HG02763 (cell line): ENCODE data around the gene CCDC78.
"Not testable (repeated sequence)": the region's sequence is repeated elsewhere in the genome, so short reads cannot be mapped to it uniquely, and the experiment has no call there.

Experiments
- ATAC-seq: cut with Tn5 transposase; IDR thresholded peaks from one replicate; pipeline ENCODE4 v1.9.1; 2021; ENCODE audit warnings: mild to moderate bottlenecking, moderate library complexity; ENCODE audit not compliant: unreplicated experiment

CCDC78 gene

GRCh38 chr16:725041-725376 lies 1.2 kb downstream of the CCDC78 start:
- no peak for ATAC-seq

- ATAC-seq, result no peak
Observed at GRCh38 chr16:724188-725040, 1.8 kb downstream of the CCDC78 start.

- no peak for ATAC-seq
Observed at GRCh38 chr16:723695-724094, 2.5 kb downstream of the CCDC78 start.

- ATAC-seq, result no peak
Observed at GRCh38 chr16:722835-723633, 3.2 kb downstream of the CCDC78 start.

GRCh38 chr16:721765-722540 lies 4.3 kb downstream of the CCDC78 start:
- no peak for ATAC-seq

GRCh38 chr16:720990-721764 lies 5.1 kb downstream of the CCDC78 start, which contains the start of gene ANTKMT:
TSS of gene ANTKMT (plus strand) at chr16:721146. CDS start at chr16:721275, 129 bp downstream.
- peak; percentile 63 for ATAC-seq

GRCh38 chr16:720447-720989 lies 5.7 kb downstream of the CCDC78 start:
- peak; percentile 17 for ATAC-seq

- ATAC-seq, result no peak
Observed at GRCh38 chr16:719815-720446, 6.3 kb downstream of the CCDC78 start.

GRCh38 chr16:718922-719321 lies 7.3 kb downstream of the CCDC78 start:
- ATAC-seq, result no peak

- ATAC-seq, result no peak
Observed at GRCh38 chr16:718389-718788, 7.9 kb downstream of the CCDC78 start.

GRCh38 chr16:717450-718245 lies 8.6 kb downstream of the CCDC78 start:
- no peak for ATAC-seq

- ATAC-seq, result no peak
Observed at GRCh38 chr16:716768-717325, 9.4 kb downstream of the CCDC78 start.

- no peak for ATAC-seq
Observed at GRCh38 chr16:716200-716568, 10.1 kb downstream of the CCDC78 start.

GRCh38 chr16:715477-716199 lies 10.6 kb downstream of the CCDC78 start:
- peak; percentile 11 for ATAC-seq

GRCh38 chr16:714558-715476 lies 11.4 kb downstream of the CCDC78 start, which contains the start of gene METRN:
TSS of gene METRN (plus strand) at chr16:715118. CDS start at chr16:715290, 172 bp downstream.
- peak; percentile 68 for ATAC-seq

- no peak for ATAC-seq
Observed at GRCh38 chr16:714079-714478, 12.2 kb downstream of the CCDC78 start.

GRCh38 chr16:712740-713250 lies 13.4 kb downstream of the CCDC78 start:
- not testable (repeated sequence) for ATAC-seq
